ENCODE results near the gene FANCB.

DNA sequence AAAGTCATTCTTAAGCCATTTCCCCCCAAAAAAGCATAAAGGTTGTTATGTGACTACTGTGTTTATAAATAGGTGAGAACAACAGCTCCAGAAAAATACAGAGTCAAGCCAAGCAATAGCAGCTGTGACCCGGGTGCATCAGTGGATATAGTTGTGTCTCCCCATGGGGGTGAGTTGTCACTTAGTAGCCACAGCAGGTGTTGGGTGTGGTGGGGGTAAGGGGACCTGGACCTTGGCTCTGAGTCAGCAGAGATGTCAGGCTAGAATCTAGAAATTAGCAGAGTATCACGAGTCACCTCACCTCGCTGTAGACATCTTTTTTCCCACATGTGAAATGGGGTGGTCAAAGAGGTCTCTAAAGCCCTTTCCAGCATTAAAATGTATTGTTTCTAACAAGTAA is 42.7 kb upstream of the FANCB start:
- TF ChIP-seq HDGF (IDR thresholded peaks at IDR 0.05), result no peak
- TF ChIP-seq MXI1 (IDR thresholded peaks at IDR 0.05; ENCODE audit: low read depth, low read length), result no peak
- TF ChIP-seq EZH2 (IDR thresholded peaks at IDR 0.05; ENCODE audit: borderline replicate concordance, low read depth, low read length), result no peak
- TF ChIP-seq, protein P1, sequence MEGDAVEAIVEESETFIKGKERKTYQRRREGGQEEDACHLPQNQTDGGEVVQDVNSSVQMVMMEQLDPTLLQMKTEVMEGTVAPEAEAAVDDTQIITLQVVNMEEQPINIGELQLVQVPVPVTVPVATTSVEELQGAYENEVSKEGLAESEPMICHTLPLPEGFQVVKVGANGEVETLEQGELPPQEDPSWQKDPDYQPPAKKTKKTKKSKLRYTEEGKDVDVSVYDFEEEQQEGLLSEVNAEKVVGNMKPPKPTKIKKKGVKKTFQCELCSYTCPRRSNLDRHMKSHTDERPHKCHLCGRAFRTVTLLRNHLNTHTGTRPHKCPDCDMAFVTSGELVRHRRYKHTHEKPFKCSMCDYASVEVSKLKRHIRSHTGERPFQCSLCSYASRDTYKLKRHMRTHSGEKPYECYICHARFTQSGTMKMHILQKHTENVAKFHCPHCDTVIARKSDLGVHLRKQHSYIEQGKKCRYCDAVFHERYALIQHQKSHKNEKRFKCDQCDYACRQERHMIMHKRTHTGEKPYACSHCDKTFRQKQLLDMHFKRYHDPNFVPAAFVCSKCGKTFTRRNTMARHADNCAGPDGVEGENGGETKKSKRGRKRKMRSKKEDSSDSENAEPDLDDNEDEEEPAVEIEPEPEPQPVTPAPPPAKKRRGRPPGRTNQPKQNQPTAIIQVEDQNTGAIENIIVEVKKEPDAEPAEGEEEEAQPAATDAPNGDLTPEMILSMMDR (IDR thresholded peaks at IDR 0.05 in 2 of 3, conservative IDR thresholded peaks at IDR 0.05 in 1 of 3; ENCODE audit: insufficient read depth in 2 of 3, low read depth in 1 of 3, low read length in 3 of 3), result no peak
- TF ChIP-seq, protein P2, sequence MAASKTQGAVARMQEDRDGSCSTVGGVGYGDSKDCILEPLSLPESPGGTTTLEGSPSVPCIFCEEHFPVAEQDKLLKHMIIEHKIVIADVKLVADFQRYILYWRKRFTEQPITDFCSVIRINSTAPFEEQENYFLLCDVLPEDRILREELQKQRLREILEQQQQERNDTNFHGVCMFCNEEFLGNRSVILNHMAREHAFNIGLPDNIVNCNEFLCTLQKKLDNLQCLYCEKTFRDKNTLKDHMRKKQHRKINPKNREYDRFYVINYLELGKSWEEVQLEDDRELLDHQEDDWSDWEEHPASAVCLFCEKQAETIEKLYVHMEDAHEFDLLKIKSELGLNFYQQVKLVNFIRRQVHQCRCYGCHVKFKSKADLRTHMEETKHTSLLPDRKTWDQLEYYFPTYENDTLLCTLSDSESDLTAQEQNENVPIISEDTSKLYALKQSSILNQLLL (CRISPR knock-in tag; IDR thresholded peaks at IDR 0.05; ENCODE audit: borderline replicate concordance), result no peak

All from K562 (cell line).